ENCODE measurements around the gene SLC4A5.

DNA sequence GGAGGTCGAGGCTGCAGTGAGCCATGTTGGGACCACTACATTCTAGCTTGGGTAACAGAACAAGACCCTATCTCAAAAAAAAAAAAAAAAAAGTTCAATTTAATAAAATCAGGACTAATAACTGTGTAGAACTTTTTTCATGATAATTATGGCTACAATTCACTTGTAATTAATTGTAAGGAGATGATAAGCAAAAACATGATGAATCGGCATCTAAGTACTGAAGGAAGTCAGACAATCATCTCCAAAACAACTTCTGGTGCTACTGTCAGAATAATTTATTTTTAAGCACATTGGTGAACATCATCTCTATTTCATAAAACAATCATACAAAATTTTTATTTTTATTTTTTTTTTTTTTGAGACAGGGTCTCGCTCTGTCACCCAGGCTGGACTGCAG lies 154.5 kb downstream of the SLC4A5 start:
- TF ChIP-seq, protein P1, sequence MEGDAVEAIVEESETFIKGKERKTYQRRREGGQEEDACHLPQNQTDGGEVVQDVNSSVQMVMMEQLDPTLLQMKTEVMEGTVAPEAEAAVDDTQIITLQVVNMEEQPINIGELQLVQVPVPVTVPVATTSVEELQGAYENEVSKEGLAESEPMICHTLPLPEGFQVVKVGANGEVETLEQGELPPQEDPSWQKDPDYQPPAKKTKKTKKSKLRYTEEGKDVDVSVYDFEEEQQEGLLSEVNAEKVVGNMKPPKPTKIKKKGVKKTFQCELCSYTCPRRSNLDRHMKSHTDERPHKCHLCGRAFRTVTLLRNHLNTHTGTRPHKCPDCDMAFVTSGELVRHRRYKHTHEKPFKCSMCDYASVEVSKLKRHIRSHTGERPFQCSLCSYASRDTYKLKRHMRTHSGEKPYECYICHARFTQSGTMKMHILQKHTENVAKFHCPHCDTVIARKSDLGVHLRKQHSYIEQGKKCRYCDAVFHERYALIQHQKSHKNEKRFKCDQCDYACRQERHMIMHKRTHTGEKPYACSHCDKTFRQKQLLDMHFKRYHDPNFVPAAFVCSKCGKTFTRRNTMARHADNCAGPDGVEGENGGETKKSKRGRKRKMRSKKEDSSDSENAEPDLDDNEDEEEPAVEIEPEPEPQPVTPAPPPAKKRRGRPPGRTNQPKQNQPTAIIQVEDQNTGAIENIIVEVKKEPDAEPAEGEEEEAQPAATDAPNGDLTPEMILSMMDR (IDR thresholded peaks at IDR 0.05): no peak
- TF ChIP-seq POLR2A (IDR thresholded peaks at IDR 0.05): no peak

Measured in thyroid gland (tissue), 4 donors.